Right lobe of liver (tissue), 4 donors: Measurements from ENCODE around the gene HSPA9.

Experiments used
- CTCF ChIP-seq, 4 donors: fragments of 200-600 bp in 3 of 4; fragments of 450-650 bp in 1 of 4; IDR thresholded peaks; one replicate each; pipeline versions ENCODE4 v1.5.1 to v1.8.0; 2016 to 2022; ENCODE audit warnings: antibody characterized with exemption in 4 of 4, mild to moderate bottlenecking in 2 of 4
- POLR2A ChIP-seq: fragments of 450-650 bp; IDR thresholded peaks from one replicate; pipeline ENCODE4 v1.6.1; 2017; ENCODE audit warnings: antibody characterized with exemption, mild to moderate bottlenecking
- donor health status: DM: no; HTN: no; CAD: no.
- donor health status: DM: no; HTN: no; CAD: no.
- donor health status: DM: no; HTN: yes; CAD: no.

- no peak for TF ChIP-seq CTCF (IDR thresholded peaks at IDR 0.05)
- no peak for TF ChIP-seq POLR2A
These were observed 22.5 kb downstream of the HSPA9 start for GRCh38 chr5:138552657-138553056.
